Measurements from ENCODE around the gene ELAC1. TPM values are rescaled to one million over a fixed set of nuclear protein-coding genes. Genes with fewer than 3 reads are reported as not detected.
"Not testable (repeated sequence)": the region's sequence is repeated elsewhere in the genome, so short reads cannot be mapped to it uniquely, and the experiment has no call there.

The ELAC1 gene
- total RNA-seq, 1 donor from 2014 or later: 7.1 TPM

DNA sequence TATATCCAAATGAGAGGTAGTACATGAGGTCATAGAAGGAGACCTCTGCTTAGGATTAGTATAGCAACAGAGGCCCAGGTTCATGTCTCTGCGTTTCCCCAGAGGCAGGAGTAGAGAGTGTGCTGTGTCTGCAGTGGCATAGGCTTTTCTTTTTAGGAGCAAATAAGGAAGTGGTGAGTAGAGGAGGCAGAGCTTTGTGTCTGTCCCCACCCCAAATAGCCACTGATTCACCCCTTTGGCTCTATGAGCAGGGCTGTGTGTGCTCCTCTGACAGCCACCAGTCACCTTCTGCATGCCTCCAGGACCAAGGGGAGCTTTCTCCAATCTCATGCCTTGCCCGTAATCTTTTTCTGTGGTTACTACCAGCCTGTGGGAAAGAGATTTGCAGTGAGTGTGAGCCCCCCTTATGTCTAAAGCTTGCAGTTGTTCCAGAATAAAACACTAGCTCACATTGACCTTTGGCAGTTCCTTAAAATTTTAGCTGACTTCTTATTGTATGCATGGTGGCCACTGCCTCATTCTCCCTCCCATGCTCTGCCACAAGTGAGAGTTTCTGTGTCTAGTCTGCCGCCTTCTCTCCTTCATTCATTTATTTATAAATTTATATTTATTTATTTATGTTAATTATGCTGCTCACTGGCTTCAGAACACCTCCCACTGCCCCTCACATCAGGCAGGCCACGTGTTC is 23.5 kb upstream of the ELAC1 start:
- H3K27me3 ChIP-seq (ENCODE audit: control insufficient read depth, insufficient read depth, low read length): no peaks in the 10 kb centered on the region
- H3K4me3 ChIP-seq (ENCODE audit: low read depth, low read length): no peak overlapping the region
- TF ChIP-seq, protein P1, sequence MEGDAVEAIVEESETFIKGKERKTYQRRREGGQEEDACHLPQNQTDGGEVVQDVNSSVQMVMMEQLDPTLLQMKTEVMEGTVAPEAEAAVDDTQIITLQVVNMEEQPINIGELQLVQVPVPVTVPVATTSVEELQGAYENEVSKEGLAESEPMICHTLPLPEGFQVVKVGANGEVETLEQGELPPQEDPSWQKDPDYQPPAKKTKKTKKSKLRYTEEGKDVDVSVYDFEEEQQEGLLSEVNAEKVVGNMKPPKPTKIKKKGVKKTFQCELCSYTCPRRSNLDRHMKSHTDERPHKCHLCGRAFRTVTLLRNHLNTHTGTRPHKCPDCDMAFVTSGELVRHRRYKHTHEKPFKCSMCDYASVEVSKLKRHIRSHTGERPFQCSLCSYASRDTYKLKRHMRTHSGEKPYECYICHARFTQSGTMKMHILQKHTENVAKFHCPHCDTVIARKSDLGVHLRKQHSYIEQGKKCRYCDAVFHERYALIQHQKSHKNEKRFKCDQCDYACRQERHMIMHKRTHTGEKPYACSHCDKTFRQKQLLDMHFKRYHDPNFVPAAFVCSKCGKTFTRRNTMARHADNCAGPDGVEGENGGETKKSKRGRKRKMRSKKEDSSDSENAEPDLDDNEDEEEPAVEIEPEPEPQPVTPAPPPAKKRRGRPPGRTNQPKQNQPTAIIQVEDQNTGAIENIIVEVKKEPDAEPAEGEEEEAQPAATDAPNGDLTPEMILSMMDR (IDR thresholded peaks at IDR 0.05; ENCODE audit: insufficient read depth, low read length, poor library complexity, severe bottlenecking): no peak
- no peak for DNase-seq (ENCODE audit: low read depth)
- no peaks in the 10 kb centered on the region for H3K36me3 ChIP-seq (ENCODE audit: control insufficient read depth, insufficient read depth, low read length)

DNA sequence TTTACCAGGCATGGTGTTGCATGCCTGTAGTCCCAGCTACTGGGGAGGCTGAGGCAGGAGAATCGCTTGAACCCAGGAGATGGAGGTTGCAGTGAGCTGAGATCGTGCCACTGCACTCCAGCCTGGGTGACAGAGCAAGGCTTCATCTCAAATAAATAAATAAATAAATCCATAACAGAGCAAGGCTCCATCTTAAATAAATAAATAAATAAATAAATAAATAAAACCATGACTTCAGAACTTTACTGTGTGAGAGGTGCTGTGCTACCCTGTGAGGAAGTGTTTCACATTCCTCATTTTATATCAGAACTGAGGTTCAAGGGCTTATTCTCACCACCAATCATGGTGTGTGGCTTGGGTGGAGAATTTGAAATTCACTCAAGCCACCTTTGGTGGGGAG is 21.9 kb upstream of the ELAC1 start:
- not testable (repeated sequence) for H3K4me3 ChIP-seq (ENCODE audit: low read depth, low read length); H3K36me3 ChIP-seq (ENCODE audit: control insufficient read depth, insufficient read depth, low read length); DNase-seq (ENCODE audit: low read depth); H3K27me3 ChIP-seq (ENCODE audit: control insufficient read depth, insufficient read depth, low read length)

DNA sequence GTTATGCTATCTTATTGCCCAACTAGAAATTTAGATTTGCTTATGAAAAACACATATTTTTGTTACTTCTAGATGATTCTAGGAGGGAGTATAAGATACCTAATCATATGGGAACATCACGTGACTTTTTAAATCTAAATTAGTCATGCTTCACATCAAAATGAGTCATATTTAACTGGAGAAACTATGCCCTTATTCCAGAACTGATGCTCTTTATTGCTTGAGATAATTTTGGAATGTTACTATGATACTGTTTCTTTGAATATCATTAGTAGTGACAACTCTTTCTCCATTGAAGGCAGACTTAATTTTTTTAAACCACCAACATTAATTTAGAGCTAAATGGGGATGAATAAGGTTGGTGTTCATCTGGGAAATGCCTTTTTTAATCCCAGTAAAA is 19.9 kb upstream of the ELAC1 start:
- no peaks in the 10 kb centered on the region for H3K36me3 ChIP-seq (ENCODE audit: control insufficient read depth, insufficient read depth, low read length)
- no peak overlapping the region for H3K4me3 ChIP-seq (ENCODE audit: low read depth, low read length)
- H3K27me3 ChIP-seq (ENCODE audit: control insufficient read depth, insufficient read depth, low read length): no peaks in the 10 kb centered on the region
- no peak for DNase-seq (ENCODE audit: low read depth)
- TF ChIP-seq, protein P1 (IDR thresholded peaks at IDR 0.05; ENCODE audit: insufficient read depth, low read length, poor library complexity, severe bottlenecking): no peak

DNA sequence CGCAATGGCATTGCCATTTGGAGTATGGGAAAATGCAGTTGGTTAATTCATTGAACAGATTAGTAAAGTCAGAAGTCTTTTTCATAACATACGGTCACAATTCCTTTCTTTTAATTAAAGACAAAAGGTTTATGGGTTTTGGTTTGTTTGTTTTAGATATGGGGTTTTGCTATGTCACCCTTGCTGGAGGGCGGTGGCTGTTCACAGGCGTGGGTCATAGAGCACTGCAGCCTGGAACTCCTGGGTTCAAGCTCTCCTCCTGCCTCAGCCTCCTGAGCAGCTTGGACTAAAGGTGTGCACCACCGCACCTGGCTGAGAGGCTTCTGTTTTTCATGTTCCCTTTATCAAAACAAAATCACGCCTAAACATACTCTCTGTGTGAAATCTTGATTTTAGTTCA is 18.7 kb upstream of the ELAC1 start:
- no peak overlapping the region for H3K4me3 ChIP-seq (ENCODE audit: low read depth, low read length)
- no peaks in the 10 kb centered on the region for H3K27me3 ChIP-seq (ENCODE audit: control insufficient read depth, insufficient read depth, low read length)
- TF ChIP-seq, protein P1 (IDR thresholded peaks at IDR 0.05; ENCODE audit: insufficient read depth, low read length, poor library complexity, severe bottlenecking): no peak
- no peaks in the 10 kb centered on the region for H3K36me3 ChIP-seq (ENCODE audit: control insufficient read depth, insufficient read depth, low read length)
- no peak for DNase-seq (ENCODE audit: low read depth)

DNA sequence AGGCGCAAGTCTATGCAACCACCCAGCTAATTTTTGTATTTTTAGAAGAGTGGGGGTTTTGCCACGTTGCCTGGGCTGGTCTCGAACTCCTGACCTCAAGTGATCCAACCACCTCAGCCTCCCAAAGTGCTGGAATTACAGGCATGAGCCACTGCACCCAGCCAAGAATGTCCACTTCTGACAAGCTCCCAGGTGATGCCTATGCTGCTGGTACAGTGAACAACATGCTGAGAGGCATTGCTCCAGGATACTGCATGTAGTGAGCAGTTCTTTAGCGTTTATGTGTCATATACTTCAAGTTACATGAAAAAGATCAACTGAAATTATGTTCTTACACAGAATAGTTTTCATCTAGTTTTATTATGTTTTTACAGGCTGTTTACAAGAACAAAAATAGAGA is 17.2 kb upstream of the ELAC1 start:
- DNase-seq (ENCODE audit: low read depth): no peak
- Histone ChIP-seq H3K36me3 (ENCODE audit: control insufficient read depth, insufficient read depth, low read length) (no peaks in the 10 kb centered on the region), H3K27me3 (ENCODE audit: control insufficient read depth, insufficient read depth, low read length) (no peaks in the 10 kb centered on the region), H3K4me3 (ENCODE audit: low read depth, low read length) (no peak overlapping the region)
- TF ChIP-seq, protein P1 (IDR thresholded peaks at IDR 0.05; ENCODE audit: insufficient read depth, low read length, poor library complexity, severe bottlenecking): no peak

DNA sequence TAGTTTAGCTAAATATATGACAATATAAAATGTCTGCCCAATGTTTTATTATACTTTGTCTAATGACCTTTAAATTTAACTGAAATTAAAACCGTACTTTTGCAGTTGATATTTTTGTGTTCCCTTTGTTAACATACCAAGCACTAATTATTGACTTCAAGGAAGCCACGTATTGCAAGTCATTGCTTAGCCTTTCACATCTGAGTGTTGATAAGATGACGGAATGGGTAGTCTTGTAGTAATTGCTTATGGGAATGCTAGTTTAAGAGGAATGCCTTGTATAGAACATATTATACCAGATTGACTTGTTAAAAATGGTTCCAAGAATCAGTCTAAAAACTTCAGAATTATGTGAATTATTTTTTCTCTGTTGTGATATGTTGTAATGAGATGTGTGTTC is 14.0 kb upstream of the ELAC1 start:
- no peak for DNase-seq (ENCODE audit: low read depth)
- TF ChIP-seq, protein P1 (IDR thresholded peaks at IDR 0.05; ENCODE audit: insufficient read depth, low read length, poor library complexity, severe bottlenecking): no peak
- Histone ChIP-seq H3K4me3 (ENCODE audit: low read depth, low read length) (no peak overlapping the region), H3K36me3 (ENCODE audit: control insufficient read depth, insufficient read depth, low read length) (no peaks in the 10 kb centered on the region), H3K27me3 (ENCODE audit: control insufficient read depth, insufficient read depth, low read length) (no peaks in the 10 kb centered on the region)

Data from kidney epithelial cell (primary cell).